Measurements from ENCODE around the gene ABCC4. TPM values are rescaled to one million over a fixed set of nuclear protein-coding genes. Genes with fewer than 3 reads are reported as not detected.

The ABCC4 gene
- total RNA-seq, 1 donor from 2014 or later: 7.5 TPM

- TF ChIP-seq CTCF (IDR thresholded peaks at IDR 0.05; ENCODE audit: unreplicated experiment): no peak
- H3K9me3 Mint-ChIP-seq (ENCODE audit: low read depth): no peaks in the 10 kb centered on the region
- H3K27ac Mint-ChIP-seq: no peak overlapping the region
- no peaks in the 10 kb centered on the region for H3K4me1 Mint-ChIP-seq (ENCODE audit: low read depth)
- no peak for DNase-seq (ENCODE audit: low spot score, unreplicated experiment)
- no peak overlapping the region for H3K4me3 Mint-ChIP-seq (ENCODE audit: low read depth)
- H3K27me3 Mint-ChIP-seq: peaks cover 3% of the 10 kb centered on the region
- peaks cover 2% of the 10 kb centered on the region for H3K36me3 Mint-ChIP-seq (ENCODE audit: insufficient read depth)
Measured at GRCh38 chr13:94992036-94992960, 309.0 kb downstream of the ABCC4 start.

- H3K4me1 Mint-ChIP-seq (ENCODE audit: low read depth): peaks cover 4% of the 10 kb centered on the region
- no peak overlapping the region for H3K27ac Mint-ChIP-seq
- H3K9me3 Mint-ChIP-seq (ENCODE audit: low read depth): no peaks in the 10 kb centered on the region
- H3K4me3 Mint-ChIP-seq (ENCODE audit: low read depth): no peak overlapping the region
- H3K36me3 Mint-ChIP-seq (ENCODE audit: insufficient read depth): peaks cover 2% of the 10 kb centered on the region
- H3K27me3 Mint-ChIP-seq: no peaks in the 10 kb centered on the region
- TF ChIP-seq CTCF (IDR thresholded peaks at IDR 0.05; ENCODE audit: unreplicated experiment): no peak
- no peak for DNase-seq (ENCODE audit: low spot score, unreplicated experiment)
Measured at GRCh38 chr13:94988654-94989053, 312.6 kb downstream of the ABCC4 start.

GRCh38 chr13:94987869-94988268, 313.4 kb downstream of the ABCC4 start:
- H3K27me3 Mint-ChIP-seq: no peaks in the 10 kb centered on the region
- H3K4me3 Mint-ChIP-seq (ENCODE audit: low read depth): no peak overlapping the region
- H3K9me3 Mint-ChIP-seq (ENCODE audit: low read depth): no peaks in the 10 kb centered on the region
- no peak for TF ChIP-seq CTCF (IDR thresholded peaks at IDR 0.05; ENCODE audit: unreplicated experiment)
- DNase-seq (ENCODE audit: low spot score, unreplicated experiment): no peak
- H3K36me3 Mint-ChIP-seq (ENCODE audit: insufficient read depth): peaks cover 2% of the 10 kb centered on the region
- no peak overlapping the region for H3K27ac Mint-ChIP-seq
- H3K4me1 Mint-ChIP-seq (ENCODE audit: low read depth): peaks cover 7% of the 10 kb centered on the region

- no peaks in the 10 kb centered on the region for H3K27me3 Mint-ChIP-seq
- H3K27ac Mint-ChIP-seq: no peak overlapping the region
- TF ChIP-seq CTCF (IDR thresholded peaks at IDR 0.05; ENCODE audit: unreplicated experiment): no peak
- H3K4me3 Mint-ChIP-seq (ENCODE audit: low read depth): no peak overlapping the region
- no peaks in the 10 kb centered on the region for H3K9me3 Mint-ChIP-seq (ENCODE audit: low read depth)
- no peak for DNase-seq (ENCODE audit: low spot score, unreplicated experiment)
- H3K36me3 Mint-ChIP-seq (ENCODE audit: insufficient read depth): peaks cover 2% of the 10 kb centered on the region
- peaks cover 7% of the 10 kb centered on the region for H3K4me1 Mint-ChIP-seq (ENCODE audit: low read depth)
Measured at GRCh38 chr13:94987081-94987480, 314.2 kb downstream of the ABCC4 start.

GRCh38 chr13:94984958-94985357, 316.3 kb downstream of the ABCC4 start:
- Mint-ChIP-seq H3K27me3 (no peaks in the 10 kb centered on the region), H3K36me3 (ENCODE audit: insufficient read depth) (no peaks in the 10 kb centered on the region), H3K4me3 (ENCODE audit: low read depth) (no peak overlapping the region), H3K4me1 (ENCODE audit: low read depth) (peaks cover 7% of the 10 kb centered on the region), H3K9me3 (ENCODE audit: low read depth) (no peaks in the 10 kb centered on the region), H3K27ac (no peak overlapping the region)
- no peak for DNase-seq (ENCODE audit: low spot score, unreplicated experiment)
- no peak for TF ChIP-seq CTCF (IDR thresholded peaks at IDR 0.05; ENCODE audit: unreplicated experiment)
